Measurements from ENCODE around the gene SMOC1. TPM values are rescaled to one million over a fixed set of nuclear protein-coding genes. Genes with fewer than 3 reads are reported as not detected.

The SMOC1 gene
- total and polyA plus RNA-seq, 2 donors (not counting 1 experiment from before 2014, with no cell fraction given), result 0.06 TPM; not detected in 1

DNA sequence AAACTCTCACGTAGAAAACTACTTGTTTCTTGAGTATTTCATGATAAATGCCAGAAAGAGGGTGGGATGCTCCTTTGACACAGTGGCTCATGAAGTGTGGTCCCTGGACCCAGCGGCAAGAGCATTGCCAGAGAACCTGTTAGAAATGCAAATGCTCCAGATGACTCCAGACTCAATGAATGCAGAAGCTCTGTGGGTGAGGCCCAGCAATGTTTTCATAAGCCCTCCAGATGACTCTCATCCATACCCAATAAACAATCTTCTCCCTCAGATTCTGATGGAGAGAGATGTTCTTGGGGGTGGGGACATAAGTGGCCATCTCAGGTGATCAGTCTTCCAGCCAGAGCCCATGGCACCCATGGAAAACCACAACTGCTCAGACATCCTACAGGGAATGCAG, 88.9 kb downstream of the SMOC1 start:
- no peaks in the 10 kb centered on the region for H3K9me3 ChIP-seq (ENCODE audit: control insufficient read depth, insufficient read depth, low read depth, low read length)
- no peaks in the 10 kb centered on the region for H3K4me1 ChIP-seq (ENCODE audit: control insufficient read depth, extremely low read depth, insufficient read depth, low read length)
- H3K4me2 ChIP-seq (ENCODE audit: extremely low read depth, insufficient read depth, low read length), result no peak overlapping the region
- no peaks in the 10 kb centered on the region for H3K36me3 ChIP-seq (ENCODE audit: control insufficient read depth, insufficient read depth, low read length)
- H3K79me2 ChIP-seq (ENCODE audit: control insufficient read depth, insufficient read depth, low read length), result no peaks in the 10 kb centered on the region
- H3K27ac ChIP-seq (ENCODE audit: insufficient read depth, low read length), result no peak overlapping the region
- H3K27me3 ChIP-seq (ENCODE audit: control insufficient read depth, insufficient read depth, low read length), result no peaks in the 10 kb centered on the region
- peak in 1 of 2 donors; percentile 59 for DNase-seq (ENCODE audit: low read depth in 2 of 2)
- no peak for TF ChIP-seq EZH2 (IDR thresholded peaks at IDR 0.05; ENCODE audit: low read length, missing control alignments)
- TF ChIP-seq, protein P1, sequence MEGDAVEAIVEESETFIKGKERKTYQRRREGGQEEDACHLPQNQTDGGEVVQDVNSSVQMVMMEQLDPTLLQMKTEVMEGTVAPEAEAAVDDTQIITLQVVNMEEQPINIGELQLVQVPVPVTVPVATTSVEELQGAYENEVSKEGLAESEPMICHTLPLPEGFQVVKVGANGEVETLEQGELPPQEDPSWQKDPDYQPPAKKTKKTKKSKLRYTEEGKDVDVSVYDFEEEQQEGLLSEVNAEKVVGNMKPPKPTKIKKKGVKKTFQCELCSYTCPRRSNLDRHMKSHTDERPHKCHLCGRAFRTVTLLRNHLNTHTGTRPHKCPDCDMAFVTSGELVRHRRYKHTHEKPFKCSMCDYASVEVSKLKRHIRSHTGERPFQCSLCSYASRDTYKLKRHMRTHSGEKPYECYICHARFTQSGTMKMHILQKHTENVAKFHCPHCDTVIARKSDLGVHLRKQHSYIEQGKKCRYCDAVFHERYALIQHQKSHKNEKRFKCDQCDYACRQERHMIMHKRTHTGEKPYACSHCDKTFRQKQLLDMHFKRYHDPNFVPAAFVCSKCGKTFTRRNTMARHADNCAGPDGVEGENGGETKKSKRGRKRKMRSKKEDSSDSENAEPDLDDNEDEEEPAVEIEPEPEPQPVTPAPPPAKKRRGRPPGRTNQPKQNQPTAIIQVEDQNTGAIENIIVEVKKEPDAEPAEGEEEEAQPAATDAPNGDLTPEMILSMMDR (conservative IDR thresholded peaks at IDR 0.05 in 1 of 2, IDR thresholded peaks at IDR 0.05 in 1 of 2; ENCODE audit: low read depth in 1 of 2, low read length in 2 of 2), result no peak
- H4K20me1 ChIP-seq (ENCODE audit: control insufficient read depth, extremely low read depth, insufficient read depth, low read length), result no peaks in the 10 kb centered on the region
- no peak overlapping the region for H3K9ac ChIP-seq (ENCODE audit: insufficient read depth, low read length)
- no peak overlapping the region for H3K4me3 ChIP-seq (replicated peaks in 1 of 4; ENCODE audit: control extremely low read depth in 1 of 4, insufficient read depth in 1 of 4, low read depth in 3 of 4, low read length in 4 of 4)
- no peak overlapping the region for H2AFZ ChIP-seq (ENCODE audit: low read length)

- no peak overlapping the region for H2AFZ ChIP-seq (ENCODE audit: low read length)
Measured at GRCh38 chr14:69968681-69969080, 89.5 kb downstream of the SMOC1 start.

GRCh38 chr14:69972755-69973154, 93.5 kb downstream of the SMOC1 start:
- H3K9me3 ChIP-seq (ENCODE audit: control insufficient read depth, insufficient read depth, low read depth, low read length), result no peaks in the 10 kb centered on the region
- no peaks in the 10 kb centered on the region for H3K4me1 ChIP-seq (ENCODE audit: control insufficient read depth, extremely low read depth, insufficient read depth, low read length)
- DNase-seq (ENCODE audit: low read depth in 2 of 2), result no peak
- H3K27ac ChIP-seq (ENCODE audit: insufficient read depth, low read length), result no peak overlapping the region
- no peak overlapping the region for H3K4me3 ChIP-seq (replicated peaks in 1 of 4; ENCODE audit: control extremely low read depth in 1 of 4, insufficient read depth in 1 of 4, low read depth in 3 of 4, low read length in 4 of 4)
- no peak overlapping the region for H2AFZ ChIP-seq (ENCODE audit: low read length)
- no peaks in the 10 kb centered on the region for H3K27me3 ChIP-seq (ENCODE audit: control insufficient read depth, insufficient read depth, low read length)
- no peaks in the 10 kb centered on the region for H3K79me2 ChIP-seq (ENCODE audit: control insufficient read depth, insufficient read depth, low read length)
- no peak overlapping the region for H3K4me2 ChIP-seq (ENCODE audit: extremely low read depth, insufficient read depth, low read length)
- no peak overlapping the region for H3K9ac ChIP-seq (ENCODE audit: insufficient read depth, low read length)
- H3K36me3 ChIP-seq (ENCODE audit: control insufficient read depth, insufficient read depth, low read length), result no peaks in the 10 kb centered on the region
- H4K20me1 ChIP-seq (ENCODE audit: control insufficient read depth, extremely low read depth, insufficient read depth, low read length), result no peaks in the 10 kb centered on the region
- TF ChIP-seq EZH2 (IDR thresholded peaks at IDR 0.05; ENCODE audit: low read length, missing control alignments), result no peak
- TF ChIP-seq, protein P1 (conservative IDR thresholded peaks at IDR 0.05 in 1 of 2, IDR thresholded peaks at IDR 0.05 in 1 of 2; ENCODE audit: low read depth in 1 of 2, low read length in 2 of 2), result no peak

More at GRCh38 chr14:69968681-69969080, 89.5 kb downstream of the SMOC1 start:
- Histone ChIP-seq H3K9me3 (ENCODE audit: control insufficient read depth, insufficient read depth, low read depth, low read length) (no peaks in the 10 kb centered on the region), H3K4me3 (replicated peaks in 1 of 4; ENCODE audit: control extremely low read depth in 1 of 4, insufficient read depth in 1 of 4, low read depth in 3 of 4, low read length in 4 of 4) (no peak overlapping the region), H3K4me2 (ENCODE audit: extremely low read depth, insufficient read depth, low read length) (no peak overlapping the region), H3K36me3 (ENCODE audit: control insufficient read depth, insufficient read depth, low read length) (no peaks in the 10 kb centered on the region), H3K79me2 (ENCODE audit: control insufficient read depth, insufficient read depth, low read length) (no peaks in the 10 kb centered on the region), H3K4me1 (ENCODE audit: control insufficient read depth, extremely low read depth, insufficient read depth, low read length) (no peaks in the 10 kb centered on the region), H3K9ac (ENCODE audit: insufficient read depth, low read length) (no peak overlapping the region), H3K27ac (ENCODE audit: insufficient read depth, low read length) (no peak overlapping the region), H3K27me3 (ENCODE audit: control insufficient read depth, insufficient read depth, low read length) (no peaks in the 10 kb centered on the region), H4K20me1 (ENCODE audit: control insufficient read depth, extremely low read depth, insufficient read depth, low read length) (no peaks in the 10 kb centered on the region)
- DNase-seq (ENCODE audit: low read depth in 2 of 2), result no peak
- TF ChIP-seq, protein P1 (conservative IDR thresholded peaks at IDR 0.05 in 1 of 2, IDR thresholded peaks at IDR 0.05 in 1 of 2; ENCODE audit: low read depth in 1 of 2, low read length in 2 of 2), result no peak
- no peak for TF ChIP-seq EZH2 (IDR thresholded peaks at IDR 0.05; ENCODE audit: low read length, missing control alignments)

Data from fibroblast of lung (primary cell).